ENCODE measurements around the gene TRIM5. TPM values are rescaled to one million over a fixed set of nuclear protein-coding genes. Genes with fewer than 3 reads are reported as not detected.

The TRIM5 gene
- polyA plus RNA-seq, 3 donors = 9.4 to 14.4 (median 10.6) TPM

DNA sequence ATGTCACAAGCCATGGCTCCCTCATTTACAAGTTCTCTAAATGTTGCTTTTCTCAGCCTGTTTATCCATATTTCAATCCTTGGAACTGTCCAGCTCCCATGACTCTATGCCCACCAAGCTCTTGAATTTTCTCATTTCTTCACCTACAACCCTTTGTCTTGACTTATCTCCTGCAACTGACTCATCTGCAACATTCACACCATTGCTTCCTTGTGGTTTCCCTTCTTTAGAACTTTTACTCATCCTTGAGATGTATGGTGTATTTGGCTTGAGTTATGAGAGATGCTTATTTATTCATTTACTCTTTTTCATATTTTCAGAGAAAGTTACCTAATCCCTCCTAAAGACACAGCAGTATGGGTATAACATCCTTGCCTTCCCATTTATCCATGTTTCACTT, 41.3 kb downstream of the TRIM5 start:
- Mint-ChIP-seq H3K27ac (peak overlapping the region in 2 of 7 donors; percentile 20 to 47), H3K4me1 (no peaks in the 10 kb centered on the region), H3K36me3 (peaks cover 64 to 65% of the 10 kb centered on the region in 2 donors), H3K27me3 (ENCODE audit: low read depth in 3 of 3) (peaks cover 0 to 3% (median 0%) of the 10 kb centered on the region in 3 donors), H3K4me3 (no peak overlapping the region), H3K9me3 (peaks cover 0 to 3% (median 0%) of the 10 kb centered on the region in 7 donors)
- intact Hi-C loops (cut with micrococcal nuclease) = no loop called here
- no peaks in the 10 kb centered on the region for H3K9me3 ChIP-seq (replicated peaks in 1 of 2; ENCODE audit: control insufficient read depth in 1 of 2, insufficient read depth in 1 of 2, low read length in 2 of 2)
- no peak overlapping the region for H2AFZ ChIP-seq (ENCODE audit: insufficient read depth, low read depth, low read length, poor library complexity, severe bottlenecking)
- H3K27me3 ChIP-seq (ENCODE audit: control insufficient read depth in 2 of 2, insufficient read depth in 2 of 2, low read length in 2 of 2) = no peaks in the 10 kb centered on the region
- H3K27ac ChIP-seq (ENCODE audit: low read depth in 1 of 2, low read length in 2 of 2) = no peak overlapping the region
- no peak overlapping the region for H3K4me3 ChIP-seq (replicated peaks in 1 of 3; ENCODE audit: low read depth in 2 of 3, low read length in 3 of 3)
- no peaks in the 10 kb centered on the region for H3K79me2 ChIP-seq (ENCODE audit: insufficient read depth, low read length)
- H3K4me1 ChIP-seq (ENCODE audit: control insufficient read depth in 1 of 2, insufficient read depth in 2 of 2, low read length in 2 of 2) = no peaks in the 10 kb centered on the region
- no peak for DNase-seq
- no peak overlapping the region for H3K4me2 ChIP-seq (replicated peaks; ENCODE audit: extremely low read depth, low read length, poor library complexity, severe bottlenecking)
- H3K9ac ChIP-seq (ENCODE audit: insufficient read depth, low read length, poor library complexity, severe bottlenecking) = no peak overlapping the region
- peaks cover 49 to 58% of the 10 kb centered on the region in 2 donors for H3K36me3 ChIP-seq (replicated peaks in 1 of 2; ENCODE audit: control insufficient read depth in 1 of 2, insufficient read depth in 2 of 2, low read length in 2 of 2)
- TF ChIP-seq, protein P1, sequence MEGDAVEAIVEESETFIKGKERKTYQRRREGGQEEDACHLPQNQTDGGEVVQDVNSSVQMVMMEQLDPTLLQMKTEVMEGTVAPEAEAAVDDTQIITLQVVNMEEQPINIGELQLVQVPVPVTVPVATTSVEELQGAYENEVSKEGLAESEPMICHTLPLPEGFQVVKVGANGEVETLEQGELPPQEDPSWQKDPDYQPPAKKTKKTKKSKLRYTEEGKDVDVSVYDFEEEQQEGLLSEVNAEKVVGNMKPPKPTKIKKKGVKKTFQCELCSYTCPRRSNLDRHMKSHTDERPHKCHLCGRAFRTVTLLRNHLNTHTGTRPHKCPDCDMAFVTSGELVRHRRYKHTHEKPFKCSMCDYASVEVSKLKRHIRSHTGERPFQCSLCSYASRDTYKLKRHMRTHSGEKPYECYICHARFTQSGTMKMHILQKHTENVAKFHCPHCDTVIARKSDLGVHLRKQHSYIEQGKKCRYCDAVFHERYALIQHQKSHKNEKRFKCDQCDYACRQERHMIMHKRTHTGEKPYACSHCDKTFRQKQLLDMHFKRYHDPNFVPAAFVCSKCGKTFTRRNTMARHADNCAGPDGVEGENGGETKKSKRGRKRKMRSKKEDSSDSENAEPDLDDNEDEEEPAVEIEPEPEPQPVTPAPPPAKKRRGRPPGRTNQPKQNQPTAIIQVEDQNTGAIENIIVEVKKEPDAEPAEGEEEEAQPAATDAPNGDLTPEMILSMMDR (IDR thresholded peaks at IDR 0.05) = no peak
- H4K20me1 ChIP-seq (ENCODE audit: insufficient read depth, low read length) = no peaks in the 10 kb centered on the region

DNA sequence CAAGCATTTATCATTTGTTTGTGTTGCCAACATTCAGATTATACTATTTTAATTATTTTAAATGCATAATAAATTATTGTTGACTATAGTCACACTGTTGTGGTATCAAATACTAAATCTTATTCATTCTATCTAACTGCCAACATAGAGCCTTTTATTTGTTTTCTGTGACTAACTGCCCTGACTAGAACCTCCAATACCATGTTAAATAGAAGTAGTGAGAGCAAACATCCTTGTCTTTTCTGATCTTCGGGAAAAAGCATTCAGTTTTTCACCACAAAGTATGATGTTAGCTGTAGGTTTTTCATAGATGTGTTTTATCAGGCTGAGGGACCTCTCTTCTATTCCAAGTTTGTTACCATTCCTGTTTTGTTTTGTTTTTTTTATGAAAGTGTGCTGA, 44.9 kb downstream of the TRIM5 start:
- peaks cover 88 to 98% of the 10 kb centered on the region in 2 donors for H3K36me3 Mint-ChIP-seq
- Histone ChIP-seq H3K4me2 (replicated peaks; ENCODE audit: extremely low read depth, low read length, poor library complexity, severe bottlenecking) (no peak overlapping the region), H3K36me3 (replicated peaks in 1 of 2; ENCODE audit: control insufficient read depth in 1 of 2, insufficient read depth in 2 of 2, low read length in 2 of 2) (peaks cover 84 to 94% of the 10 kb centered on the region in 2 donors), H3K27me3 (ENCODE audit: control insufficient read depth in 2 of 2, insufficient read depth in 2 of 2, low read length in 2 of 2) (no peaks in the 10 kb centered on the region), H3K4me1 (ENCODE audit: control insufficient read depth in 1 of 2, insufficient read depth in 2 of 2, low read length in 2 of 2) (no peaks in the 10 kb centered on the region), H3K79me2 (ENCODE audit: insufficient read depth, low read length) (no peaks in the 10 kb centered on the region), H2AFZ (ENCODE audit: insufficient read depth, low read depth, low read length, poor library complexity, severe bottlenecking) (no peak overlapping the region), H4K20me1 (ENCODE audit: insufficient read depth, low read length) (no peaks in the 10 kb centered on the region), H3K4me3 (replicated peaks in 1 of 3; ENCODE audit: low read depth in 2 of 3, low read length in 3 of 3) (no peak overlapping the region), H3K9ac (ENCODE audit: insufficient read depth, low read length, poor library complexity, severe bottlenecking) (no peak overlapping the region), H3K9me3 (replicated peaks in 1 of 2; ENCODE audit: control insufficient read depth in 1 of 2, insufficient read depth in 1 of 2, low read length in 2 of 2) (no peaks in the 10 kb centered on the region), H3K27ac (ENCODE audit: low read depth in 1 of 2, low read length in 2 of 2) (no peak overlapping the region)
- TF ChIP-seq, protein P1 (IDR thresholded peaks at IDR 0.05) = no peak
- intact Hi-C loops (cut with micrococcal nuclease) = no loop called here
- H3K9me3 Mint-ChIP-seq = peaks cover 0 to 3% (median 0%) of the 10 kb centered on the region in 7 donors
- no peak for DNase-seq
- H3K27me3 Mint-ChIP-seq (ENCODE audit: low read depth in 3 of 3) = peaks cover 0 to 1% (median 0%) of the 10 kb centered on the region in 3 donors
- no peak overlapping the region for H3K4me3 Mint-ChIP-seq
- H3K27ac Mint-ChIP-seq = no peak overlapping the region
- no peaks in the 10 kb centered on the region for H3K4me1 Mint-ChIP-seq
- no CpG with 5 or more reads among the region's 1 CpG for WGBS (ENCODE audit: insufficient coverage)
